Gastrocnemius medialis (tissue), 4 donors: Measurements from ENCODE around the gene DMD.

Source experiments
- POLR2A ChIP-seq, 2 donors: fragments of 450-650 bp; IDR thresholded peaks; one replicate each; pipeline ENCODE4 v1.6.1; 2017; ENCODE audit warnings: antibody characterized with exemption in 2 of 2, mild to moderate bottlenecking in 2 of 2, moderate library complexity in 2 of 2
- TF ChIP-seq, protein P1 (sequence below), 5 experiments: fragments of 450-650 bp in 3 of 5; fragments of 200-600 bp in 2 of 5; sonication (generic) in 2 of 5; IDR thresholded peaks in 4 of 5; conservative IDR thresholded peaks in 1 of 5; 1 replicate in 4 of 5; 2 replicates in 1 of 5; pipeline ENCODE4 v1.5.1; 2016 to 2019; ENCODE audit warnings: antibody characterized with exemption in 5 of 5, mild to moderate bottlenecking in 3 of 5, moderate library complexity in 3 of 5

DNA sequence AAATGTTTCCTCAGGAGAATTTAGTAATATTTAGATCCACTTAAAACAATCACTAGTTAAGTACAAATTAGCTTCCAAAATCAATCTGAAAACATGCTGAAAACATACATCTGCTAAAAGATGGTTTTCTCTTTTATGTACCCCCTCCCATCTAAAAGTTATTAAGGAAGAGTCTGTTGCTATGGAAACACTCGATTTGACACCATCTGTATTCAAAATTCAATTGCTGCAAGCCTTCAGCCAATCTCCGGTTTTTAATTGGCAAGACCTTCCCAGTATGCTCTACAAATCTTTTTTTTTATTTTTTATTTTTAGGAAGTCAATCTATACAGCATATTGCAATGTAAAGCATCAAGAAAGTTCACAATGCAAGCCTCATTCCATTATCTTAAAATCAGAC, 1500.2 kb downstream of the DMD start:
- TF ChIP-seq, protein P1, sequence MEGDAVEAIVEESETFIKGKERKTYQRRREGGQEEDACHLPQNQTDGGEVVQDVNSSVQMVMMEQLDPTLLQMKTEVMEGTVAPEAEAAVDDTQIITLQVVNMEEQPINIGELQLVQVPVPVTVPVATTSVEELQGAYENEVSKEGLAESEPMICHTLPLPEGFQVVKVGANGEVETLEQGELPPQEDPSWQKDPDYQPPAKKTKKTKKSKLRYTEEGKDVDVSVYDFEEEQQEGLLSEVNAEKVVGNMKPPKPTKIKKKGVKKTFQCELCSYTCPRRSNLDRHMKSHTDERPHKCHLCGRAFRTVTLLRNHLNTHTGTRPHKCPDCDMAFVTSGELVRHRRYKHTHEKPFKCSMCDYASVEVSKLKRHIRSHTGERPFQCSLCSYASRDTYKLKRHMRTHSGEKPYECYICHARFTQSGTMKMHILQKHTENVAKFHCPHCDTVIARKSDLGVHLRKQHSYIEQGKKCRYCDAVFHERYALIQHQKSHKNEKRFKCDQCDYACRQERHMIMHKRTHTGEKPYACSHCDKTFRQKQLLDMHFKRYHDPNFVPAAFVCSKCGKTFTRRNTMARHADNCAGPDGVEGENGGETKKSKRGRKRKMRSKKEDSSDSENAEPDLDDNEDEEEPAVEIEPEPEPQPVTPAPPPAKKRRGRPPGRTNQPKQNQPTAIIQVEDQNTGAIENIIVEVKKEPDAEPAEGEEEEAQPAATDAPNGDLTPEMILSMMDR (IDR thresholded peaks at IDR 0.05 in 4 of 5, conservative IDR thresholded peaks at IDR 0.05 in 1 of 5), result no peak
- no peak for TF ChIP-seq POLR2A (IDR thresholded peaks at IDR 0.05)
